ENCODE results near the gene ITSN1.

GRCh38 chr21:33840771-33841170 lies 198.5 kb downstream of the ITSN1 start:
- TF ChIP-seq, protein P1, sequence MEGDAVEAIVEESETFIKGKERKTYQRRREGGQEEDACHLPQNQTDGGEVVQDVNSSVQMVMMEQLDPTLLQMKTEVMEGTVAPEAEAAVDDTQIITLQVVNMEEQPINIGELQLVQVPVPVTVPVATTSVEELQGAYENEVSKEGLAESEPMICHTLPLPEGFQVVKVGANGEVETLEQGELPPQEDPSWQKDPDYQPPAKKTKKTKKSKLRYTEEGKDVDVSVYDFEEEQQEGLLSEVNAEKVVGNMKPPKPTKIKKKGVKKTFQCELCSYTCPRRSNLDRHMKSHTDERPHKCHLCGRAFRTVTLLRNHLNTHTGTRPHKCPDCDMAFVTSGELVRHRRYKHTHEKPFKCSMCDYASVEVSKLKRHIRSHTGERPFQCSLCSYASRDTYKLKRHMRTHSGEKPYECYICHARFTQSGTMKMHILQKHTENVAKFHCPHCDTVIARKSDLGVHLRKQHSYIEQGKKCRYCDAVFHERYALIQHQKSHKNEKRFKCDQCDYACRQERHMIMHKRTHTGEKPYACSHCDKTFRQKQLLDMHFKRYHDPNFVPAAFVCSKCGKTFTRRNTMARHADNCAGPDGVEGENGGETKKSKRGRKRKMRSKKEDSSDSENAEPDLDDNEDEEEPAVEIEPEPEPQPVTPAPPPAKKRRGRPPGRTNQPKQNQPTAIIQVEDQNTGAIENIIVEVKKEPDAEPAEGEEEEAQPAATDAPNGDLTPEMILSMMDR (IDR thresholded peaks at IDR 0.05), result no peak
- TF ChIP-seq POLR2AphosphoS5 (IDR thresholded peaks at IDR 0.05) (no peak), EP300 (IDR thresholded peaks at IDR 0.05; ENCODE audit: low read depth) (no peak)
